ENCODE results near the gene TMBIM6.

- TF ChIP-seq EZH2phosphoT487 (IDR thresholded peaks at IDR 0.05; ENCODE audit: insufficient read depth, low read depth) (no peak), EZH2 (IDR thresholded peaks at IDR 0.05; ENCODE audit: insufficient read depth, poor library complexity, severe bottlenecking) (no peak)
Measured at GRCh38 chr12:49744363-49744885, 3.1 kb downstream of the TMBIM6 start.

All from GM23248 (cell line).